Ishikawa (cell line): Measurements from ENCODE around the gene GRHL3.

ENCODE experiments used
- CEBPB ChIP-seq: IDR thresholded peaks from 2 replicates; pipeline ENCODE4 v1.6.1; 2012
- CREB1 ChIP-seq: IDR thresholded peaks from 2 replicates; pipeline ENCODE4 v1.6.1; 2012; ENCODE audit warnings: low read depth
- EP300 ChIP-seq: IDR thresholded peaks from 2 replicates; pipeline ENCODE4 v1.6.1; 2012; ENCODE audit warnings: borderline replicate concordance
- MAX ChIP-seq: IDR thresholded peaks from 2 replicates; pipeline ENCODE4 v1.6.1; 2012
- TAF1 ChIP-seq: IDR thresholded peaks from 2 replicates; pipeline ENCODE4 v1.6.1; 2012; ENCODE audit warnings: low read depth, mild to moderate bottlenecking
- TEAD4 ChIP-seq: IDR thresholded peaks from 2 replicates; pipeline ENCODE4 v1.6.1; 2012
- YY1 ChIP-seq: IDR thresholded peaks from 2 replicates; pipeline ENCODE4 v1.6.1; 2012; ENCODE audit warnings: low read depth
- TF ChIP-seq, protein P1 (sequence below): IDR thresholded peaks from 2 replicates; pipeline ENCODE4 v1.6.1; 2012; ENCODE audit warnings: low read depth, mild to moderate bottlenecking
- TF ChIP-seq, protein P2 (sequence below): IDR thresholded peaks from 2 replicates; pipeline ENCODE4 v1.6.1; 2012

DNA sequence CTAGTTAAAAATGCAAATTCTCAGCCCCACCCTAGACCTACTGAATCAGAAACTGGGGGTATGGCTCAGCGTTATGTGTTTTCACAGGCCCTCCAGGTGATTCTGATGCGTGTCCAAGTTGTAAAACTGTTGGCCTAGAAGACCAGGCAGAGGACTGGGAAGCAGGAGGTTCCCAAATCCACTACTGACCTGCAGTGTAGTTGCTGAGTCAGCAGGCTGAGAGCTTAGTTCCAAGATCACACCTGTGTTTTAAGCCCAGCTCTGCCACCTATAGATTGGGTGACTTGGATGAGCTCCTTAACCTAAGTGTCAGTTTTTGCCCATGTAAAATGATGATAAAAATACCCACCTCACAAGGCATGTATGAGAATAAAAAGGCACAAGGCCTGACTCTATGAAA, 4.1 kb downstream of the GRHL3 start:
- TF ChIP-seq CEBPB (no peak), TEAD4 (no peak), EP300 (no peak), MAX (no peak), YY1 (no peak), TAF1 (no peak), CREB1 (no peak)
- TF ChIP-seq, protein P1, sequence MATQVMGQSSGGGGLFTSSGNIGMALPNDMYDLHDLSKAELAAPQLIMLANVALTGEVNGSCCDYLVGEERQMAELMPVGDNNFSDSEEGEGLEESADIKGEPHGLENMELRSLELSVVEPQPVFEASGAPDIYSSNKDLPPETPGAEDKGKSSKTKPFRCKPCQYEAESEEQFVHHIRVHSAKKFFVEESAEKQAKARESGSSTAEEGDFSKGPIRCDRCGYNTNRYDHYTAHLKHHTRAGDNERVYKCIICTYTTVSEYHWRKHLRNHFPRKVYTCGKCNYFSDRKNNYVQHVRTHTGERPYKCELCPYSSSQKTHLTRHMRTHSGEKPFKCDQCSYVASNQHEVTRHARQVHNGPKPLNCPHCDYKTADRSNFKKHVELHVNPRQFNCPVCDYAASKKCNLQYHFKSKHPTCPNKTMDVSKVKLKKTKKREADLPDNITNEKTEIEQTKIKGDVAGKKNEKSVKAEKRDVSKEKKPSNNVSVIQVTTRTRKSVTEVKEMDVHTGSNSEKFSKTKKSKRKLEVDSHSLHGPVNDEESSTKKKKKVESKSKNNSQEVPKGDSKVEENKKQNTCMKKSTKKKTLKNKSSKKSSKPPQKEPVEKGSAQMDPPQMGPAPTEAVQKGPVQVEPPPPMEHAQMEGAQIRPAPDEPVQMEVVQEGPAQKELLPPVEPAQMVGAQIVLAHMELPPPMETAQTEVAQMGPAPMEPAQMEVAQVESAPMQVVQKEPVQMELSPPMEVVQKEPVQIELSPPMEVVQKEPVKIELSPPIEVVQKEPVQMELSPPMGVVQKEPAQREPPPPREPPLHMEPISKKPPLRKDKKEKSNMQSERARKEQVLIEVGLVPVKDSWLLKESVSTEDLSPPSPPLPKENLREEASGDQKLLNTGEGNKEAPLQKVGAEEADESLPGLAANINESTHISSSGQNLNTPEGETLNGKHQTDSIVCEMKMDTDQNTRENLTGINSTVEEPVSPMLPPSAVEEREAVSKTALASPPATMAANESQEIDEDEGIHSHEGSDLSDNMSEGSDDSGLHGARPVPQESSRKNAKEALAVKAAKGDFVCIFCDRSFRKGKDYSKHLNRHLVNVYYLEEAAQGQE, result no peak
- TF ChIP-seq, protein P2, sequence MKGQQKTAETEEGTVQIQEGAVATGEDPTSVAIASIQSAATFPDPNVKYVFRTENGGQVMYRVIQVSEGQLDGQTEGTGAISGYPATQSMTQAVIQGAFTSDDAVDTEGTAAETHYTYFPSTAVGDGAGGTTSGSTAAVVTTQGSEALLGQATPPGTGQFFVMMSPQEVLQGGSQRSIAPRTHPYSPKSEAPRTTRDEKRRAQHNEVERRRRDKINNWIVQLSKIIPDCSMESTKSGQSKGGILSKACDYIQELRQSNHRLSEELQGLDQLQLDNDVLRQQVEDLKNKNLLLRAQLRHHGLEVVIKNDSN, result no peak
